Neutrophil (primary cell): ENCODE results near the gene CYFIP2.

Experiments used
- H3K27ac ChIP-seq: fragments of 200-600 bp; sonication (generic); 2 replicates; pipeline ENCODE4 v1.5.1; 2016; ENCODE audit warnings: mild to moderate bottlenecking, moderate library complexity
- H3K27me3 ChIP-seq: fragments of 200-600 bp; sonication (generic); 2 replicates; pipeline ENCODE4 v1.6.0; 2016; ENCODE audit warnings: mild to moderate bottlenecking
- H3K36me3 ChIP-seq: fragments of 200-600 bp; sonication (generic); 2 replicates; pipeline ENCODE4 v1.5.1; 2017
- H3K4me1 ChIP-seq, 2 experiments: fragments of 200-600 bp in 1 of 2; sonication (generic) in 1 of 2; 1 replicate in 1 of 2; 2 replicates in 1 of 2; pipeline versions ENCODE4 v1.5.1 to v1.6.1; 2013 to 2016; ENCODE audit warnings: low read depth in 1 of 2, low read length in 1 of 2, mild to moderate bottlenecking in 1 of 2, moderate library complexity in 1 of 2; ENCODE audit not compliant: control insufficient read depth in 1 of 2, insufficient read depth in 1 of 2
- H3K4me3 ChIP-seq, 2 experiments: fragments of 200-600 bp in 1 of 2; sonication (generic) in 1 of 2; 1 replicate in 1 of 2; 2 replicates in 1 of 2; pipeline ENCODE4 v1.5.1; 2013 to 2016; ENCODE audit warnings: low read depth in 1 of 2, low read length in 1 of 2, mild to moderate bottlenecking in 1 of 2, moderate library complexity in 1 of 2
- H3K9me3 ChIP-seq: fragments of 200-600 bp; sonication (generic); 2 replicates; pipeline ENCODE4 v1.5.1; 2016
- TF ChIP-seq, protein P1 (sequence below): fragments of 200-600 bp; sonication (generic); IDR thresholded peaks from 2 replicates; pipeline ENCODE4 v1.5.1; 2016; ENCODE audit warnings: antibody characterized with exemption

CYFIP2 gene

GRCh38 chr5:157263496-157264090 is 2.3 kb upstream of the CYFIP2 start:
- Histone ChIP-seq H3K4me3 (peak overlapping the region; percentile 3 to 43), H3K9me3 (no peaks in the 10 kb centered on the region), H3K36me3 (no peaks in the 10 kb centered on the region), H3K27ac (peak overlapping the region; percentile 96), H3K4me1 (peaks cover 64 to 66% of the 10 kb centered on the region in 2 experiments), H3K27me3 (no peaks in the 10 kb centered on the region)
- TF ChIP-seq, protein P1, sequence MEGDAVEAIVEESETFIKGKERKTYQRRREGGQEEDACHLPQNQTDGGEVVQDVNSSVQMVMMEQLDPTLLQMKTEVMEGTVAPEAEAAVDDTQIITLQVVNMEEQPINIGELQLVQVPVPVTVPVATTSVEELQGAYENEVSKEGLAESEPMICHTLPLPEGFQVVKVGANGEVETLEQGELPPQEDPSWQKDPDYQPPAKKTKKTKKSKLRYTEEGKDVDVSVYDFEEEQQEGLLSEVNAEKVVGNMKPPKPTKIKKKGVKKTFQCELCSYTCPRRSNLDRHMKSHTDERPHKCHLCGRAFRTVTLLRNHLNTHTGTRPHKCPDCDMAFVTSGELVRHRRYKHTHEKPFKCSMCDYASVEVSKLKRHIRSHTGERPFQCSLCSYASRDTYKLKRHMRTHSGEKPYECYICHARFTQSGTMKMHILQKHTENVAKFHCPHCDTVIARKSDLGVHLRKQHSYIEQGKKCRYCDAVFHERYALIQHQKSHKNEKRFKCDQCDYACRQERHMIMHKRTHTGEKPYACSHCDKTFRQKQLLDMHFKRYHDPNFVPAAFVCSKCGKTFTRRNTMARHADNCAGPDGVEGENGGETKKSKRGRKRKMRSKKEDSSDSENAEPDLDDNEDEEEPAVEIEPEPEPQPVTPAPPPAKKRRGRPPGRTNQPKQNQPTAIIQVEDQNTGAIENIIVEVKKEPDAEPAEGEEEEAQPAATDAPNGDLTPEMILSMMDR = no peak

DNA sequence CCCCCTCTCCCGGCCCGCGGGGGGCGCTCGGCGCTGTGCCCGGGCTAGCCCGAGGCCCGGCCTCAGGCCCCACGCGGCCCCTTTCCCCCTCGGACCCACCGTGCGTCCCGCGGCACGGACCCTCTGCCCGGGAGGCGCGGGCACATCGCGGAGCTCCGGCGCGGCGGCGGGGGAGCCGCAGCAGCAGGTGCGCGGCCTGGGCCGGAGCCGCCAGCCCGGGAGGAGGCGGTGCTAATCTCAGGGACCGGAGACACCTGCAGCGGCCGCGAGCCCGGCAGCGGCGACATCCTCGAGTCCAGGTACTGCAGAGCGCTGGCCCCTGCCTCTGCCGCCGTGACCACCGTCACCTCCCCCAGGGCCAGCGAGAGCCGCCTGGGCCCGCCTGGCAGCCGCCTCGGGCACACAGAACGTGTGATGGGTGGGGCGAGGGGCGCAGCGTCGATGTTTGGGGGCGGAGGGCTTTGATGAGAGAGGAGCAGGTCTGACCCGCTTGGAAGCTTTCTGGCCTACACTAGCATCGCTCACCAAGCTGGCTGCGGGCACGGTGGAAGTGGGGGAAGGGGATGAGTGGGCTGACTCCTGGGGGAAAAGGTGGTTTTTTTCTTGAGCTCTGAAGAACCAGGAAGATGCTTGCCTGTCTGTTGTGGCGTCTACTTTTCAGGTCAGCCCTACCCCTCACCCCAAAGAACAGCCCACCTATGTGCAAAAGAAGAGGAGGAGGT is 524 bp downstream of the CYFIP2 start:
- Histone ChIP-seq H3K9me3 (no peaks in the 10 kb centered on the region), H3K27me3 (no peaks in the 10 kb centered on the region), H3K4me3 (peak overlapping the region; percentile 89 to 91), H3K27ac (peak overlapping the region; percentile 96), H3K36me3 (no peaks in the 10 kb centered on the region), H3K4me1 (peaks cover 91% of the 10 kb centered on the region in 2 experiments)
- TF ChIP-seq, protein P1 = no peak

- TF ChIP-seq, protein P1 = no peak
- Histone ChIP-seq H3K9me3 (no peaks in the 10 kb centered on the region), H3K27ac (peak overlapping the region; percentile 96), H3K27me3 (no peaks in the 10 kb centered on the region), H3K4me3 (peak overlapping the region; percentile 89 to 91), H3K4me1 (peaks cover 91 to 93% of the 10 kb centered on the region in 2 experiments), H3K36me3 (no peaks in the 10 kb centered on the region)
Measured at GRCh38 chr5:157267025-157267424, 1.1 kb downstream of the CYFIP2 start.

DNA sequence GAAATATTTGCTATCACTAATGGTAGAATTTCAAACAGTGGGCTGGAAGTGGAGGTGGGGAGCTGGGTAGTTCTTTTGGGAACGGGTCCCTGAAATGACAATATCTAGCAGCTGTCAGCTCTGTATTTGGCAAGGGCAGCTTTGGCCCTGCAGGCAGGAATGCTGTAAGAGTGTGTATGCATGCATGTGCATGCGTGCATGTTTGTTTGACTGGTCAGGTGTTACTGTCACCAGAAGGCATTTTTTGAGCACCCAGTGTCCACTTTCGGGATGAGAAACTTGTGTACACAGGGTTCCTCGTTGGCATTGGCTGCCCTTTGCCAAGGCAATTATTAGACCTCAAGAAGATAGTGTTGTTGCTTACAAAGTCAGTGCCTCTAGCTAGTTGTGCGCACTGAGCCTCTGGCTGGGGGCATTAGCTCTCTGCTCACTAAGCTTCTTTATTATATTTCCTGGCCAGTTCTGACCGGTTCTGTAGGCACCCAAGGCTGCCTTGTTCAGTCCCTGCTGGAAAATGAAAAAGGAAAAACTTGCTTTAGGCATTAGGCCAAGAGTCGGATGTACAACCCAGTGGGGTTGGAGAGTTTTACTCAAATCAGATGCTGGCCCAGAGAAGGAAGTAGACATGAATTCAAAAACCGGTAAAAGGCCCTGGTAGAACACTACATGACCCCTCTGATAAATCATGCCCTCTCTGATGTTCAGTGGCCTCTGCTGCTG is 2.0 kb downstream of the CYFIP2 start:
- Histone ChIP-seq H3K27me3 (no peaks in the 10 kb centered on the region), H3K36me3 (no peaks in the 10 kb centered on the region), H3K9me3 (no peaks in the 10 kb centered on the region), H3K4me1 (peaks cover 91 to 94% of the 10 kb centered on the region in 2 experiments), H3K27ac (peak overlapping the region; percentile 96), H3K4me3 (peak overlapping the region; percentile 89 to 91)
- TF ChIP-seq, protein P1 = no peak

- no peaks in the 10 kb centered on the region for H3K36me3 ChIP-seq
- H3K27ac ChIP-seq = peak overlapping the region; percentile 96
- peak overlapping the region; percentile 89 to 91 for H3K4me3 ChIP-seq
- H3K4me1 ChIP-seq = peaks cover 91 to 94% of the 10 kb centered on the region in 2 experiments
- H3K27me3 ChIP-seq = no peaks in the 10 kb centered on the region
- TF ChIP-seq, protein P1 = no peak
- H3K9me3 ChIP-seq = no peaks in the 10 kb centered on the region
Measured at GRCh38 chr5:157269165-157269671, 3.3 kb downstream of the CYFIP2 start.
